CD14-positive monocyte (primary cell): ENCODE results near the gene EGR1. TPM values are rescaled to one million over a fixed set of nuclear protein-coding genes. Genes with fewer than 3 reads are reported as not detected.
A peak's percentile ranks its signal among the peaks of the same experiment; 100 is the strongest.

Source experiments
- DNase-seq, 3 donors: peaks; one replicate each; pipeline ENCODE4 v3.0.0-alpha.2; 2011 to 2022
- H2AFZ ChIP-seq: 2 replicates; pipeline ENCODE4 v1.6.0; 2012; ENCODE audit warnings: mild to moderate bottlenecking, low read depth, low read length, inconsistent platforms; ENCODE audit not compliant: insufficient read depth, poor library complexity, severe bottlenecking
- H3K27ac ChIP-seq, 2 donors: 1 replicate in 1 of 2; 2 replicates in 1 of 2; pipeline ENCODE4 v1.5.1; 2012 to 2013; ENCODE audit warnings: low read length in 2 of 2, control low read depth in 1 of 2, inconsistent platforms in 1 of 2, low read depth in 1 of 2, mild to moderate bottlenecking in 1 of 2
- H3K27me3 ChIP-seq, 2 donors: one replicate each; pipeline versions ENCODE4 v1.6.0 to v1.6.1; 2011 to 2013; ENCODE audit warnings: low read length in 2 of 2; ENCODE audit not compliant: control insufficient read depth in 2 of 2, insufficient read depth in 2 of 2
- H3K36me3 ChIP-seq, 2 donors: replicated peaks in 1 of 2; 1 replicate in 1 of 2; 2 replicates in 1 of 2; pipeline versions ENCODE4 v1.5.1 to v1.6.1; 2012 to 2013; ENCODE audit warnings: low read length in 2 of 2, control low read depth in 1 of 2, inconsistent platforms in 1 of 2, mild to moderate bottlenecking in 1 of 2; ENCODE audit not compliant: insufficient read depth in 2 of 2, control insufficient read depth in 1 of 2
- H3K4me1 ChIP-seq, 2 donors: 1 replicate in 1 of 2; 2 replicates in 1 of 2; pipeline versions ENCODE4 v1.5.1 to v1.6.1; 2012 to 2013; ENCODE audit warnings: low read length in 2 of 2, control low read depth in 1 of 2, inconsistent platforms in 1 of 2, mild to moderate bottlenecking in 1 of 2, moderate library complexity in 1 of 2; ENCODE audit not compliant: insufficient read depth in 2 of 2, control insufficient read depth in 1 of 2
- H3K4me2 ChIP-seq: replicated peaks from 2 replicates; pipeline ENCODE3; 2012; ENCODE audit warnings: low read length, moderate library complexity, mild to moderate bottlenecking; ENCODE audit not compliant: poor library complexity, severe bottlenecking; ENCODE audit errors: extremely low read depth
- H3K4me3 ChIP-seq, 3 experiments: fragments of 200-600 bp in 1 of 3; sonication (generic) in 1 of 3; replicated peaks in 1 of 3; 1 replicate in 2 of 3; 2 replicates in 1 of 3; pipeline ENCODE4 v1.5.1; 2011 to 2013; ENCODE audit warnings: low read length in 3 of 3, mild to moderate bottlenecking in 3 of 3, control low read depth in 2 of 3, low read depth in 2 of 3, inconsistent platforms in 1 of 3, moderate library complexity in 1 of 3
- H3K79me2 ChIP-seq: 2 replicates; pipeline ENCODE4 v1.6.0; 2012; ENCODE audit warnings: mild to moderate bottlenecking, control low read depth, inconsistent platforms, low read length, moderate library complexity; ENCODE audit not compliant: insufficient read depth
- H3K9ac ChIP-seq: 2 replicates; pipeline ENCODE4 v1.6.0; 2017; ENCODE audit warnings: low read length, mild to moderate bottlenecking; ENCODE audit not compliant: insufficient read depth, poor library complexity, severe bottlenecking
- H3K9me3 ChIP-seq, 2 donors: replicated peaks in 1 of 2; 1 replicate in 1 of 2; 2 replicates in 1 of 2; pipeline versions ENCODE4 v1.5.1 to v1.6.1; 2012 to 2013; ENCODE audit warnings: low read length in 2 of 2, control low read depth in 1 of 2; ENCODE audit not compliant: control insufficient read depth in 1 of 2, insufficient read depth in 1 of 2
- H4K20me1 ChIP-seq: 2 replicates; pipeline ENCODE4 v1.6.0; 2012; ENCODE audit warnings: mild to moderate bottlenecking, low read length, control low read depth, moderate library complexity; ENCODE audit not compliant: insufficient read depth
- H3K27ac Mint-ChIP-seq, 7 donors: one replicate each; pipeline ENCODE4 v1.8.0; 2020; ENCODE audit warnings: mild to moderate bottlenecking in 7 of 7, mixed read lengths in 7 of 7, moderate library complexity in 6 of 7, inconsistent platforms in 2 of 7
- H3K27me3 Mint-ChIP-seq, 3 donors: one replicate each; pipeline ENCODE4 v1.8.0; 2021 to 2022; ENCODE audit warnings: low read depth in 3 of 3, mild to moderate bottlenecking in 3 of 3, mixed read lengths in 3 of 3, moderate library complexity in 3 of 3, inconsistent platforms in 1 of 3
- H3K36me3 Mint-ChIP-seq, 2 donors: one replicate each; pipeline ENCODE4 v1.8.0; 2020; ENCODE audit warnings: mixed read lengths in 2 of 2, inconsistent platforms in 1 of 2, mild to moderate bottlenecking in 1 of 2
- H3K4me1 Mint-ChIP-seq: one replicate; pipeline ENCODE4 v1.8.0; 2020; ENCODE audit warnings: mild to moderate bottlenecking, mixed read lengths
- H3K4me3 Mint-ChIP-seq, 2 donors: one replicate each; pipeline ENCODE4 v1.8.0; 2020; ENCODE audit warnings: mild to moderate bottlenecking in 2 of 2, mixed read lengths in 2 of 2, moderate library complexity in 1 of 2
- H3K9me3 Mint-ChIP-seq, 7 donors: one replicate each; pipeline ENCODE4 v1.8.0; 2020 to 2022; ENCODE audit warnings: mixed read lengths in 7 of 7, mild to moderate bottlenecking in 6 of 7, moderate library complexity in 6 of 7, inconsistent platforms in 2 of 7
- WGBS: methylation state at CpG from one replicate; pipeline ENCODE4 v1.1.5; 2013; ENCODE audit warnings: missing lambda C conversion rate; ENCODE audit not compliant: insufficient coverage; 5-methylcytosine and 5-hydroxymethylcytosine counted together
- intact Hi-C, 2 donors: fragments of 100-400 bp; cut with micrococcal nuclease; formaldehyde crosslinking; loops; one replicate each; pipeline versions ENCODE4 v1.15.0 to v1.15.1; 2023
- polyA plus RNA-seq, 3 donors: library from polyadenylated mRNA; depleted of rRNA in 1 of 3; unstranded in 2 of 3; stranded (reverse) in 1 of 3; fragments of 300-500 nt in 2 of 3; fragments of >200 nt in 1 of 3; fragmentation: Illumina TruSeq in 2 of 3; gene quantifications; 1 replicate in 2 of 3; 2 replicates in 1 of 3; pipeline ENCODE4 v1.2.3, GENCODE V29; 2012 to 2021
- TF ChIP-seq, protein P1 (sequence below): fragments of 200-600 bp; IDR thresholded peaks from one replicate; pipeline ENCODE4 v1.8.0; 2022; ENCODE audit warnings: antibody characterized with exemption, mild to moderate bottlenecking

The EGR1 gene
- polyA plus RNA-seq, 3 donors = 8.4 to 105 (median 16.9) TPM

DNA sequence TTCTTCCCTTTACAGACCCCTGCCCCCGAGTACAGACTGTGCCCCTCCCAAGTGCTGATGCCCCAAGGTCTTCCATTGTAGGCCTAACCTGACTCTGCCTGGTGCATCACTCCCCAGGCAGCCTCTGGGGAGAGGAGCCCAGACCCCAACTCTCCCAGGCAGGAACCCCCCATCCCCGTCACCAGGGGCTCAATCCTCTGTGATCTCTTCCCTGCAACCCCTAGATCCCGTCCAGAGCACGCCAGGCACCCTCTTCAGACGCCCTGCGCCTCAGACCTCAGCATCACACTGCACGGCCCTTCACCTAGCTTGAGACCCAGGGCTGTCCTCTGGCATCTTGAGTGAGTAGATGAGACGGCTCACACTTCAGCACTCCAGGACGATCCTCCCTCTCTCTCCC, 6.4 kb upstream of the EGR1 start:
- intact Hi-C loops = no loop called here
- no peak overlapping the region for H3K4me2 ChIP-seq

DNA sequence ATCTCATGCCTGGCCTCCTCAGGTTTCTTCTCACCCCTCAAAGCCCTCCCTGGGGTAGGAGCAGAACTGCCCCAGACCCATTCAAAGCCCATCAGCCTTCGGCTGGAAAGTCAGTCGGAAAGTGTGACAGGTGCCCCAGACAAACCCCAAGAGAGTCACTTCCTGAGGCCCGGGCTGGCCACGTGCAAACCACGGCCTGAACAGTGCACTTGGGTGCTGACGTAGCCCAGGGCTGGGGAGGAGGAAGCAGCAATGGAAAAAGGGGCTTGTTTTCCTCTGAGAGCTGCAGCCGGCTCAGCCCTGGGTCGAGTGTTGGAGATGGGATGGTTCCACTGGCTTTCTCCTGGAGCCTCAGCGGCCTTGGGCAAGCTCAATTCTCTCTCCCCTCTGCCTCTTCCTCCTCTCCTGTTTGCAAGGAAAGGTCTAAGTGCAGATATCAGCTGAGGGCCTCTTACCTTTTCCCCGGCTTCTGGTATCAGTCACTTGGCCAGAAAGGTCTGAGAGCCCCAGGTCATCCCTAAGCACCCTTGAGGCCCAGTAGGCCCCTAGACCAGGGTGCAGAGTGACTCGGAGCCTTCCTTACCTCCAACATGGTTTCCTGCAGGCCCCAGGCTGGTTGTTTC, 5.9 kb upstream of the EGR1 start:
- Mint-ChIP-seq H3K4me1 (peaks cover 28% of the 10 kb centered on the region), H3K4me3 (peak overlapping the region; percentile 32 to 76), H3K9me3 (peaks cover 0 to 1% (median 0%) of the 10 kb centered on the region in 7 donors), H3K27ac (peak overlapping the region; percentile 81 to 94 (median 90)), H3K36me3 (peaks cover 0 to 7% of the 10 kb centered on the region in 2 donors), H3K27me3 (peaks cover 0 to 7% (median 3%) of the 10 kb centered on the region in 3 donors)
- intact Hi-C loops = no loop called here
- no peaks in the 10 kb centered on the region for H3K36me3 ChIP-seq
- no peaks in the 10 kb centered on the region for H3K27me3 ChIP-seq
- DNase-seq = peak; percentile 53 to 73 (median 54)
- no peaks in the 10 kb centered on the region for H3K9me3 ChIP-seq
- no peaks in the 10 kb centered on the region for H4K20me1 ChIP-seq
- H3K4me1 ChIP-seq = peaks cover 29 to 33% of the 10 kb centered on the region in 2 donors
- H3K4me3 ChIP-seq = no peak overlapping the region
- peak overlapping the region; percentile 66 for H2AFZ ChIP-seq
- no peak overlapping the region for H3K9ac ChIP-seq
- WGBS = 24% methylated on average over 8 of the region's 11 CpGs
- H3K27ac ChIP-seq = no peak overlapping the region
- no peak overlapping the region for H3K4me2 ChIP-seq
- no peaks in the 10 kb centered on the region for H3K79me2 ChIP-seq
- TF ChIP-seq, protein P1, sequence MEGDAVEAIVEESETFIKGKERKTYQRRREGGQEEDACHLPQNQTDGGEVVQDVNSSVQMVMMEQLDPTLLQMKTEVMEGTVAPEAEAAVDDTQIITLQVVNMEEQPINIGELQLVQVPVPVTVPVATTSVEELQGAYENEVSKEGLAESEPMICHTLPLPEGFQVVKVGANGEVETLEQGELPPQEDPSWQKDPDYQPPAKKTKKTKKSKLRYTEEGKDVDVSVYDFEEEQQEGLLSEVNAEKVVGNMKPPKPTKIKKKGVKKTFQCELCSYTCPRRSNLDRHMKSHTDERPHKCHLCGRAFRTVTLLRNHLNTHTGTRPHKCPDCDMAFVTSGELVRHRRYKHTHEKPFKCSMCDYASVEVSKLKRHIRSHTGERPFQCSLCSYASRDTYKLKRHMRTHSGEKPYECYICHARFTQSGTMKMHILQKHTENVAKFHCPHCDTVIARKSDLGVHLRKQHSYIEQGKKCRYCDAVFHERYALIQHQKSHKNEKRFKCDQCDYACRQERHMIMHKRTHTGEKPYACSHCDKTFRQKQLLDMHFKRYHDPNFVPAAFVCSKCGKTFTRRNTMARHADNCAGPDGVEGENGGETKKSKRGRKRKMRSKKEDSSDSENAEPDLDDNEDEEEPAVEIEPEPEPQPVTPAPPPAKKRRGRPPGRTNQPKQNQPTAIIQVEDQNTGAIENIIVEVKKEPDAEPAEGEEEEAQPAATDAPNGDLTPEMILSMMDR = no peak

More for the DNA sequence above, 6.4 kb upstream of the EGR1 start:
- Histone ChIP-seq H3K4me3 (no peak overlapping the region), H2AFZ (peak overlapping the region; percentile 66), H3K4me1 (peaks cover 25 to 28% of the 10 kb centered on the region in 2 donors), H4K20me1 (no peaks in the 10 kb centered on the region), H3K9me3 (no peaks in the 10 kb centered on the region), H3K27me3 (no peaks in the 10 kb centered on the region), H3K36me3 (no peaks in the 10 kb centered on the region), H3K79me2 (no peaks in the 10 kb centered on the region), H3K9ac (no peak overlapping the region), H3K27ac (no peak overlapping the region)
- Mint-ChIP-seq H3K9me3 (peaks cover 0 to 1% (median 0%) of the 10 kb centered on the region in 7 donors), H3K36me3 (peaks cover 0 to 7% of the 10 kb centered on the region in 2 donors), H3K27me3 (peaks cover 0 to 9% (median 3%) of the 10 kb centered on the region in 3 donors), H3K4me3 (peak overlapping the region; percentile 32 to 76), H3K4me1 (peaks cover 28% of the 10 kb centered on the region), H3K27ac (peak overlapping the region in 6 of 7 donors; percentile 81 to 94 (median 90))
- TF ChIP-seq, protein P1 = no peak
- no peak for DNase-seq
- WGBS = 78% methylated on average over 9 of the region's 9 CpGs
